Psoas muscle (tissue), 8 donors: ENCODE data around the gene CTNNBIP1. TPM values are rescaled to one million over a fixed set of nuclear protein-coding genes. Genes with fewer than 3 reads are reported as not detected.

Source experiments
- ATAC-seq, 4 donors: fragments of 200-7000 bp; cut with Tn5 transposase; one replicate each; pipeline ENCODE4 v1.9.1; 2020; ENCODE audit warnings: moderate library complexity in 3 of 4, mild to moderate bottlenecking in 2 of 4
- DNase-seq, 2 donors: peaks; one replicate each; pipeline ENCODE4 v3.0.0-alpha.2; 2020
- H3K27ac ChIP-seq: fragments of 200-600 bp; one replicate; pipeline ENCODE4 v1.8.0; 2022
- H3K27me3 ChIP-seq, 3 donors: fragments of 200-600 bp in 1 of 3; one replicate each; pipeline versions ENCODE4 v1.6.1 to v1.8.0; 2013 to 2022; ENCODE audit warnings: low read length in 2 of 3, mild to moderate bottlenecking in 2 of 3, moderate library complexity in 1 of 3; ENCODE audit not compliant: insufficient read depth in 3 of 3
- H3K36me3 ChIP-seq, 2 donors: fragments of 200-600 bp in 1 of 2; one replicate each; pipeline versions ENCODE4 v1.6.1 to v1.8.0; 2013 to 2022; ENCODE audit warnings: low read depth in 1 of 2, mild to moderate bottlenecking in 1 of 2, moderate library complexity in 1 of 2; ENCODE audit not compliant: insufficient read depth in 1 of 2
- H3K4me1 ChIP-seq: fragments of 200-600 bp; one replicate; pipeline ENCODE4 v1.8.0; 2022
- H3K4me3 ChIP-seq: fragments of 200-600 bp; one replicate; pipeline ENCODE4 v1.8.0; 2022; ENCODE audit warnings: mild to moderate bottlenecking
- H3K9me3 ChIP-seq: fragments of 200-600 bp; one replicate; pipeline ENCODE4 v1.8.0; 2022
- CTCF ChIP-seq: fragments of 200-600 bp; IDR thresholded peaks from one replicate; pipeline ENCODE4 v1.8.0; 2022; ENCODE audit warnings: antibody characterized with exemption
- WGBS, 3 donors: extraction: QIAGEN DNeasy Blood & Tissue Kit; methylation state at CpG; one replicate each; pipeline versions ENCODE4 v1.1.6 to v1.1.7; 2013; 5-methylcytosine and 5-hydroxymethylcytosine counted together
- intact Hi-C, 2 donors: fragments of 100-400 bp; cut with DNase I; formaldehyde crosslinking; loops; one replicate each; pipeline versions ENCODE4 v1.11.0 to v1.14.2; 2022
- polyA plus RNA-seq, 3 donors: library from polyadenylated mRNA; stranded (reverse); fragments of 200-250 nt; gene quantifications; one replicate each; pipeline ENCODE4 v1.2.3, GENCODE V29; 2013
- total RNA-seq, 4 donors: library from RNA; stranded (reverse); fragmentation: NEBNext Ultra II Directional in 2 of 4; extraction: Animal tissue kit (Norgen Biotek cat#: 25700) in 2 of 4; gene quantifications; one replicate each; pipeline versions ENCODE4 v1.2.1 to v1.2.4, GENCODE V29; 2021 to 2023
- donor health status: healthy with polysubstance abuse.
- donor health status: DM: no; HTN: no; CAD: no; lungs with moderate emphysema.
- donor health status: Bipolar disorder and iron deficiency.
- donor health status: healthy.
- donor health status: DM: yes; HTN: yes; CAD: no.
- donor health status: DM: no; HTN: no; CAD: no.
- donor health status: DM: no; HTN: no; CAD: no.
- donor health status: DM: yes; HTN: yes; CAD: no.

The CTNNBIP1 gene
- total and polyA plus RNA-seq, 7 donors, result 5.9 to 18.5 (median 12.7) TPM

GRCh38 chr1:9942399-9942938, 32.4 kb upstream of the CTNNBIP1 start:
- no peaks in the 10 kb centered on the region for H3K9me3 ChIP-seq
- H3K4me1 ChIP-seq, result peaks cover 31% of the 10 kb centered on the region
- 1% methylated on average over 14 of the region's 14 CpGs for WGBS, 3 donors
- DNase-seq (no peak), ATAC-seq (peak in 1 of 4 donors; percentile 21)
- TF ChIP-seq CTCF, result peak; percentile 37
- H3K27me3 ChIP-seq, result no peaks in the 10 kb centered on the region
- peaks cover 0 to 35% of the 10 kb centered on the region in 2 donors for H3K36me3 ChIP-seq
- peak overlapping the region; percentile 91 for H3K4me3 ChIP-seq
- intact Hi-C loops, result loop anchor here (2.0 to 10.0 kb wide), 5 partner anchors 32 to 90 kb away; partner anchors contain the start of genes UBE4B (in 2 of the 2) and CTNNBIP1 (in 1 of the 2)
- H3K27ac ChIP-seq, result peak overlapping the region; percentile 91

GRCh38 chr1:9929431-9930385, 19.6 kb upstream of the CTNNBIP1 start:
- Histone ChIP-seq H3K27ac (no peak overlapping the region), H3K9me3 (no peaks in the 10 kb centered on the region), H3K4me1 (no peaks in the 10 kb centered on the region), H3K4me3 (no peak overlapping the region), H3K27me3 (no peaks in the 10 kb centered on the region), H3K36me3 (peaks cover 0 to 86% of the 10 kb centered on the region in 2 donors)
- ATAC-seq (no peak), DNase-seq (no peak)
- WGBS, 3 donors, result 73 to 78% (median 77%) methylated on average over 15 of the region's 15 CpGs
- no peak for TF ChIP-seq CTCF
- intact Hi-C loops, result no loop called here

GRCh38 chr1:9927259-9927658, 17.2 kb upstream of the CTNNBIP1 start:
- ATAC-seq (no peak), DNase-seq (no peak)
- Histone ChIP-seq H3K9me3 (no peaks in the 10 kb centered on the region), H3K4me3 (no peak overlapping the region), H3K27ac (no peak overlapping the region), H3K36me3 (peaks cover 0 to 63% of the 10 kb centered on the region in 2 donors), H3K4me1 (no peaks in the 10 kb centered on the region), H3K27me3 (no peaks in the 10 kb centered on the region)
- intact Hi-C loops, result no loop called here
- WGBS, 3 donors, result 83 to 92% (median 89%) methylated on average over 5 of the region's 5 CpGs
- no peak for TF ChIP-seq CTCF

GRCh38 chr1:9922342-9922741, 12.3 kb upstream of the CTNNBIP1 start:
- Histone ChIP-seq H3K4me1 (no peaks in the 10 kb centered on the region), H3K9me3 (no peaks in the 10 kb centered on the region), H3K4me3 (no peak overlapping the region), H3K36me3 (peaks cover 0 to 15% of the 10 kb centered on the region in 2 donors), H3K27ac (no peak overlapping the region), H3K27me3 (no peaks in the 10 kb centered on the region)
- 50 to 66% (median 51%) methylated on average over 5 of the region's 5 CpGs for WGBS, 3 donors
- intact Hi-C loops, result no loop called here
- TF ChIP-seq CTCF, result no peak
- ATAC-seq, result no peak
- DNase-seq, result no peak
